Sigmoid colon (tissue), 7 donors: ENCODE measurements around the gene ZNF556. TPM values are rescaled to one million over a fixed set of nuclear protein-coding genes. Genes with fewer than 3 reads are reported as not detected.
"Not testable (repeated sequence)": the region's sequence is repeated elsewhere in the genome, so short reads cannot be mapped to it uniquely, and the experiment has no call there.

ENCODE experiments used
- DNase-seq: peaks from one replicate; pipeline ENCODE4 v3.0.0-alpha.2; 2019
- H3K27ac ChIP-seq, 4 donors: fragments of 200-600 bp; sonication (generic); one replicate each; pipeline ENCODE4 v1.5.1; 2016 to 2019; ENCODE audit warnings: mild to moderate bottlenecking in 1 of 4
- H3K27me3 ChIP-seq, 3 donors: fragments of 200-600 bp; sonication (generic); one replicate each; pipeline ENCODE4 v1.5.1; 2019; ENCODE audit warnings: mild to moderate bottlenecking in 1 of 3
- H3K36me3 ChIP-seq, 4 donors: fragments of 200-600 bp; sonication (generic); one replicate each; pipeline ENCODE4 v1.5.1; 2016 to 2019
- H3K4me1 ChIP-seq, 4 donors: fragments of 200-600 bp; sonication (generic); one replicate each; pipeline ENCODE4 v1.5.1; 2017 to 2019
- H3K4me3 ChIP-seq, 4 donors: fragments of 200-600 bp; sonication (generic); one replicate each; pipeline ENCODE4 v1.5.1; 2017 to 2019; ENCODE audit warnings: mild to moderate bottlenecking in 2 of 4, moderate library complexity in 1 of 4
- H3K9me3 ChIP-seq, 4 donors: fragments of 200-600 bp in 3 of 4; sonication (generic) in 3 of 4; one replicate each; pipeline versions ENCODE4 v1.5.1 to v1.6.1; 2013 to 2019
- EP300 ChIP-seq, 4 donors: sonication (generic); formaldehyde crosslinking; IDR thresholded peaks; one replicate each; pipeline ENCODE4 v1.6.1; 2017; ENCODE audit warnings: antibody characterized with exemption in 4 of 4
- POLR2A ChIP-seq, 2 donors: fragments of 450-650 bp; IDR thresholded peaks; one replicate each; pipeline ENCODE4 v1.6.1; 2016; ENCODE audit warnings: antibody characterized with exemption in 2 of 2, mild to moderate bottlenecking in 2 of 2, moderate library complexity in 2 of 2
- POLR2AphosphoS5 ChIP-seq, 4 donors: sonication (generic); formaldehyde crosslinking; IDR thresholded peaks; one replicate each; pipeline ENCODE4 v1.6.1; 2017; ENCODE audit warnings: antibody characterized with exemption in 4 of 4
- WGBS, 2 donors: extraction: QIAGEN DNeasy Blood & Tissue Kit; methylation state at CpG; one replicate each; pipeline ENCODE4 v1.1.7; 2013; 5-methylcytosine and 5-hydroxymethylcytosine counted together
- intact Hi-C: fragments of 100-400 bp; cut with DNase I; formaldehyde crosslinking; loops from one replicate; pipeline ENCODE4 v1.15.1; 2023
- polyA plus RNA-seq, 3 donors: library from polyadenylated mRNA; stranded (reverse); fragments of 200-250 nt; gene quantifications; one replicate each; pipeline ENCODE4 v1.2.3, GENCODE V29; 2013
- total RNA-seq, 4 donors: library from RNA; depleted of rRNA; stranded (reverse); fragments of >200 nt; gene quantifications; one replicate each; pipeline ENCODE4 v1.1.0, GENCODE V29; 2016
- TF ChIP-seq, protein P1 (sequence below), 4 experiments: fragments of 450-650 bp in 3 of 4; fragments of 200-600 bp in 1 of 4; IDR thresholded peaks; one replicate each; pipeline ENCODE4 v1.5.1; 2016 to 2019; ENCODE audit warnings: antibody characterized with exemption in 4 of 4, mild to moderate bottlenecking in 3 of 4, moderate library complexity in 2 of 4
- donor health status: healthy with polysubstance abuse.
- donor health status: Bipolar disorder and iron deficiency.
- donor health status: healthy.

Gene ZNF556
- total and polyA plus RNA-seq, 7 donors = not detected

DNA sequence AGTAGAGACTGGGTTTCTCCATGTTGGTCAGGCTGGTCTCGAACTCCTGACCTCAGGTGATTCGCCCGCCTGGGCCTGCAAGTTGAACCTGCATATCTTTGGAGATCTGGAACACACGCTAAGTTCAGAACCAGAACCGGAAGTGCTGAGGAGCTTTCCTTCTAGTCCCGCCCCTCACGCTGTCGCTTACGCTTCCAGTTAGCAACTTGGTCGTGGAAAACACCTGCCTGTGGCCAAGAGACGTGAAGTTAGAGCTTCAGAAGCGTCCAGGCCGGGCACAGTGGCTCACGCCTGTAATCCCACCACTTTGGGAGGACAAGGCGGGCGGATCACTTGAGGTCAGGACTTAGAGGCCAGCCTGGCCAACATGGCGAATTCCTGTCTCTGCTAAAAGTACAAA lies 18.6 kb downstream of the ZNF556 start:
- peaks cover 0 to 4% (median 0%) of the 10 kb centered on the region in 4 donors for H3K4me1 ChIP-seq
- no peak overlapping the region for H3K27ac ChIP-seq
- DNase-seq = no peak
- TF ChIP-seq EP300 (IDR thresholded peaks at IDR 0.05) (no peak), POLR2AphosphoS5 (IDR thresholded peaks at IDR 0.05) (no peak), POLR2A (IDR thresholded peaks at IDR 0.05) (no peak)
- TF ChIP-seq, protein P1, sequence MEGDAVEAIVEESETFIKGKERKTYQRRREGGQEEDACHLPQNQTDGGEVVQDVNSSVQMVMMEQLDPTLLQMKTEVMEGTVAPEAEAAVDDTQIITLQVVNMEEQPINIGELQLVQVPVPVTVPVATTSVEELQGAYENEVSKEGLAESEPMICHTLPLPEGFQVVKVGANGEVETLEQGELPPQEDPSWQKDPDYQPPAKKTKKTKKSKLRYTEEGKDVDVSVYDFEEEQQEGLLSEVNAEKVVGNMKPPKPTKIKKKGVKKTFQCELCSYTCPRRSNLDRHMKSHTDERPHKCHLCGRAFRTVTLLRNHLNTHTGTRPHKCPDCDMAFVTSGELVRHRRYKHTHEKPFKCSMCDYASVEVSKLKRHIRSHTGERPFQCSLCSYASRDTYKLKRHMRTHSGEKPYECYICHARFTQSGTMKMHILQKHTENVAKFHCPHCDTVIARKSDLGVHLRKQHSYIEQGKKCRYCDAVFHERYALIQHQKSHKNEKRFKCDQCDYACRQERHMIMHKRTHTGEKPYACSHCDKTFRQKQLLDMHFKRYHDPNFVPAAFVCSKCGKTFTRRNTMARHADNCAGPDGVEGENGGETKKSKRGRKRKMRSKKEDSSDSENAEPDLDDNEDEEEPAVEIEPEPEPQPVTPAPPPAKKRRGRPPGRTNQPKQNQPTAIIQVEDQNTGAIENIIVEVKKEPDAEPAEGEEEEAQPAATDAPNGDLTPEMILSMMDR (IDR thresholded peaks at IDR 0.05) = no peak
- H3K9me3 ChIP-seq = no peaks in the 10 kb centered on the region
- H3K4me3 ChIP-seq = no peak overlapping the region
- 86 to 90% methylated on average over 17 of the region's 17 CpGs for WGBS, 2 donors
- intact Hi-C loops = loop anchor here (2.0 kb wide), 2 partner anchors 65 to 277 kb away; no protein-coding TSS in a partner anchor
- H3K36me3 ChIP-seq = no peaks in the 10 kb centered on the region
- H3K27me3 ChIP-seq = no peaks in the 10 kb centered on the region

DNA sequence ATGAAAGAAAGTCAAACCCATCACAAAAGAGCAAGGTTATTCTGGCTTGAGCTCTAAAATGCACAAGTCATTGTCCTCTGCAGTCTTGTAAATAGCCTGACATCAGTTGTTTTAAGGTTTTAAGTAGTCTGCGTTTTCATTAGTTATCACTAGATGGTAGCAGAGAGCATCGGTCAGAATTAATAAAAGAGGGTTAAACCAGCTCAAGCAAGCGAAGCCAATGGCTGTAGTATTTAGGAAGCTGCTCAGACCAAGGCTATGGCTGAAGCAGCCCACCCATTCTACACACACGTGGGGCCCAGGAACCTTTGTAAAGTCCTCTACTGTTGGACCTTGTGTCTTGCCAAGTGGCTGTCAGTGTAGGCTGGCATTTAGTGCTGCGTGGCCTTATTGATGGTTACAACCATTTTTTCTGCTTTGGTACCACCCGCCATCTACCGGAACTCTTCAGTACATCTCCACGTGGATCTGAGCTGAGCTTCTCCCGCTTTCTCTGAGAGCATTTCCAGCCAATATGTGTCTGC lies 20.3 kb downstream of the ZNF556 start:
- no peak for DNase-seq
- Histone ChIP-seq H3K27me3 (no peaks in the 10 kb centered on the region), H3K27ac (peak overlapping the region in 1 of 4 donors; percentile 11), H3K4me1 (peaks cover 0 to 4% (median 0%) of the 10 kb centered on the region in 4 donors), H3K9me3 (no peaks in the 10 kb centered on the region), H3K36me3 (no peaks in the 10 kb centered on the region), H3K4me3 (no peak overlapping the region)
- TF ChIP-seq, protein P1 (IDR thresholded peaks at IDR 0.05) = peak in 3 of 4 experiments; percentile 43 to 69 (median 59)
- TF ChIP-seq EP300 (IDR thresholded peaks at IDR 0.05) = no peak
- WGBS, 2 donors = 24 to 32% methylated on average over 9 of the region's 9 CpGs
- intact Hi-C loops = loop anchor here (2.0 kb wide), 2 partner anchors 63 to 275 kb away; no protein-coding TSS in a partner anchor

DNA sequence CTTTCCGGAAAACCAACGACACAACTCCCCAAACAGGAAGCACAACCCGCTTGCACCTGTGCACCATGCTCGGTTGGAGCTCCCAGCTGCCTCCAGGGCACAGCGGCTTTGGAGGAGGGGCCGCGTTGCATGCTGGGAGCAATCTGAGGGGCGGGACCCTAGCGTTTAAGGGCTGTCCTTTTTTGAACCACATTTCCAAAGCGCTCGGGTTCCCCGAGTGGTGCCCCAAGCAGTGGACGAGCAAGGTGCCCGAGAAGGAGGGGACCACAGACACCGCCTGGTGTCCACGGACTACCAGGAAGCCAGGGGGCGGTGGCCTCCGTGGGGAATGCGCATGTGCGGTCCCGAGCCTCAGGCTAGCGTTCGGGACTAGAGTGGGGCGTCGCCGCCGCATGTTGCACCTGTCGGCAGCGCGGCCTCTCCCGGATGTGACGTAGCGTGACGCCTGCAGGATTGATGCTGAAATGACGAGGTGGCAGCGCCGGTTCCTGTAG lies 21.6 kb downstream of the ZNF556 start:
- Histone ChIP-seq H3K27ac (peak overlapping the region in 1 of 4 donors; percentile 37), H3K4me3 (peak overlapping the region in 2 of 4 donors; percentile 34 to 38)
- no peak for DNase-seq

DNA sequence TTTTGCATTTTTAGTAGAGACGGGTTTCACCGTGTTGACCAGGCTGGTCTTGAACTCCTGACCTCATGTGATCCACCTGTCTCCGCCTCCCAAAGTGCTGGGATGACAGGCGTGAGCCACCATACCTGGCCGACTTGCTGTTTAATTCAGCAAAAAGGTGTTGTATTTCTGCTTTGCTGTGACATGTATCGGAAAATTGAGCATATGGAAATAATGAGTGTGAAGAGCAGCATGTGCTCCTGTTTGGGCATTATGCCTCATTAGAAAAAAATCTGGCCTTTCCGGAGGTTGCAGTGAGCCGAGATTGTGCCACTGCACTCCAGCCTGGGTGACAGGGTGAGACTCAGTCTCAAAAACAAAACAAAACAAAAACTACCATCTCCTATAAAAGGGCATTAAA lies 23.4 kb downstream of the ZNF556 start:
- H3K36me3 ChIP-seq, H3K4me1 ChIP-seq, DNase-seq, intact Hi-C loops, H3K9me3 ChIP-seq, H3K4me3 ChIP-seq, H3K27me3 ChIP-seq, H3K27ac ChIP-seq: not testable (repeated sequence)
- 77 to 88% methylated on average over 8 of the region's 8 CpGs for WGBS, 2 donors

More for the DNA sequence above, 21.6 kb downstream of the ZNF556 start:
- no peaks in the 10 kb centered on the region for H3K27me3 ChIP-seq
- peaks cover 0 to 4% (median 0%) of the 10 kb centered on the region in 4 donors for H3K4me1 ChIP-seq
- H3K9me3 ChIP-seq = no peaks in the 10 kb centered on the region
- TF ChIP-seq EP300 (IDR thresholded peaks at IDR 0.05) = no peak
- TF ChIP-seq, protein P1 (IDR thresholded peaks at IDR 0.05) = no peak
- TF ChIP-seq POLR2AphosphoS5 (IDR thresholded peaks at IDR 0.05) = no peak
- TF ChIP-seq POLR2A (IDR thresholded peaks at IDR 0.05) = no peak
- H3K36me3 ChIP-seq = no peaks in the 10 kb centered on the region
- intact Hi-C loops = no loop called here
- 69 to 70% methylated on average over 37 of the region's 37 CpGs for WGBS, 2 donors

DNA sequence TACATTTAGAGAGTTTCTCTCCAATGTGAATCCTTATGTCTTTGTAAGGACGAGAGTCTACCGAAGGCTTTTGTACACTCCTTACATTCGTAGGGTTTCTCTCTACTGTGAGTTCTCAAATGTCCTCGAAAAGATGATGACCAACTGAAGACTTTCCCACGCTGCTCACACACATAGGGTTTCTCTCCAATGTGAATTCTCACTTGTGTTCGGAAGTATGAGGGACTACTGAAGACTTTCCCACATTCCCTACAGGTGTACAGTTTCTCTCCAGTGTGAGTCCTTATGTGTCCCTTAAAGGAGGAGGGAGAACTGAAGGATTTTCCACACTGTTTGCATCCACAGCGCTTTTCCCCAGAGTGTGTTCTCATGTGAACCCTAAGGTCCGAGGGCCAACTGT lies 29.6 kb downstream of the ZNF556 start:
- H3K9me3 ChIP-seq = peaks cover 0 to 5% (median 0%) of the 10 kb centered on the region in 4 donors
- H3K4me1 ChIP-seq = peaks cover 0 to 9% (median 6%) of the 10 kb centered on the region in 4 donors
- DNase-seq = no peak
- intact Hi-C loops = no loop called here
- no peak overlapping the region for H3K4me3 ChIP-seq
- TF ChIP-seq, protein P1 (IDR thresholded peaks at IDR 0.05) = no peak
- TF ChIP-seq POLR2A (IDR thresholded peaks at IDR 0.05) = no peak
- no peak for TF ChIP-seq POLR2AphosphoS5 (IDR thresholded peaks at IDR 0.05)
- no peak for TF ChIP-seq EP300 (IDR thresholded peaks at IDR 0.05)
- WGBS, 2 donors = 81 to 82% methylated on average over 8 of the region's 8 CpGs
- no peaks in the 10 kb centered on the region for H3K36me3 ChIP-seq
- no peak overlapping the region for H3K27ac ChIP-seq
- no peaks in the 10 kb centered on the region for H3K27me3 ChIP-seq
